Spleen (tissue), 11 donors: ENCODE data around the gene TMTC3. TPM values are rescaled to one million over a fixed set of nuclear protein-coding genes. Genes with fewer than 3 reads are reported as not detected.

ENCODE experiments used
- DNase-seq: peaks from one replicate; pipeline ENCODE4 v3.0.0-alpha.2; 2020
- H3K27ac ChIP-seq, 8 donors: fragments of 200-600 bp; sonication (generic) in 7 of 8; 1 replicate in 4 of 8; 2 replicates in 4 of 8; pipeline versions ENCODE4 v1.5.0 to v1.8.0; 2016 to 2021; ENCODE audit warnings: inconsistent platforms in 4 of 8, mild to moderate bottlenecking in 4 of 8, moderate library complexity in 1 of 8
- H3K27me3 ChIP-seq, 7 donors: fragments of 200-600 bp; sonication (generic) in 6 of 7; replicated peaks in 1 of 7; 1 replicate in 4 of 7; 2 replicates in 3 of 7; pipeline versions ENCODE4 v1.5.0 to v1.8.0; 2016 to 2021; ENCODE audit warnings: inconsistent platforms in 3 of 7, mild to moderate bottlenecking in 1 of 7
- H3K36me3 ChIP-seq, 6 donors: fragments of 200-600 bp; sonication (generic) in 5 of 6; 1 replicate in 4 of 6; 2 replicates in 2 of 6; pipeline versions ENCODE4 v1.5.0 to v1.8.0; 2016 to 2021; ENCODE audit warnings: inconsistent platforms in 2 of 6
- H3K4me1 ChIP-seq, 6 donors: fragments of 200-600 bp; sonication (generic) in 5 of 6; 1 replicate in 3 of 6; 2 replicates in 3 of 6; pipeline versions ENCODE4 v1.5.0 to v1.8.0; 2016 to 2021; ENCODE audit warnings: inconsistent platforms in 3 of 6
- H3K4me3 ChIP-seq, 8 donors: fragments of 200-600 bp; sonication (generic) in 7 of 8; 1 replicate in 4 of 8; 2 replicates in 4 of 8; pipeline versions ENCODE4 v1.5.0 to v1.8.0; 2016 to 2021; ENCODE audit warnings: inconsistent platforms in 4 of 8, mild to moderate bottlenecking in 4 of 8, moderate library complexity in 2 of 8
- H3K9me3 ChIP-seq, 8 donors: fragments of 200-600 bp; sonication (generic) in 7 of 8; 1 replicate in 4 of 8; 2 replicates in 4 of 8; pipeline versions ENCODE4 v1.5.0 to v1.8.0; 2016 to 2021; ENCODE audit warnings: inconsistent platforms in 4 of 8
- CTCF ChIP-seq, 11 experiments: fragments of 200-600 bp in 7 of 11; fragments of 450-650 bp in 4 of 11; sonication (generic) in 4 of 11; IDR thresholded peaks in 8 of 11; conservative IDR thresholded peaks in 3 of 11; 1 replicate in 7 of 11; 2 replicates in 4 of 11; pipeline versions ENCODE4 v1.4.0 to v1.8.0; 2016 to 2021; ENCODE audit warnings: antibody characterized with exemption in 11 of 11, inconsistent platforms in 4 of 11, mild to moderate bottlenecking in 1 of 11
- POLR2A ChIP-seq, 3 donors: fragments of 450-650 bp; IDR thresholded peaks; one replicate each; pipeline ENCODE4 v1.5.1; 2017; ENCODE audit warnings: antibody characterized with exemption in 3 of 3, mild to moderate bottlenecking in 1 of 3
- POLR2AphosphoS5 ChIP-seq, 3 donors: sonication (generic); formaldehyde crosslinking; IDR thresholded peaks; one replicate each; pipeline ENCODE4 v1.5.1; 2017; ENCODE audit warnings: antibody characterized with exemption in 3 of 3
- WGBS, 5 donors: extraction: QIAGEN DNeasy Blood & Tissue Kit in 3 of 5; methylation state at CpG; one replicate each; pipeline versions ENCODE4 v1.1.5 to v1.1.7; 2013 to 2018; 5-methylcytosine and 5-hydroxymethylcytosine counted together
- intact Hi-C: fragments of 100-400 bp; cut with DNase I; formaldehyde crosslinking; loops from one replicate; pipeline ENCODE4 v1.15.0; 2023; ENCODE audit warnings: low total_unique reads
- polyA plus RNA-seq, 3 donors: library from polyadenylated mRNA; stranded (reverse); fragments of 200-250 nt; gene quantifications; one replicate each; pipeline ENCODE4 v1.2.1, GENCODE V29; 2013
- total RNA-seq, 7 donors: library from RNA; depleted of rRNA in 3 of 7; stranded (reverse); fragments of >200 nt in 3 of 7; fragmentation: NEBNext Ultra II Directional in 4 of 7; extraction: Animal tissue kit (Norgen Biotek cat#: 25700) in 4 of 7; gene quantifications; one replicate each; pipeline versions ENCODE4 v1.1.0 to v1.2.1, GENCODE V29; 2016 to 2021
- donor health status: healthy with polysubstance abuse.
- donor health status: DM: no; HTN: no; CAD: no; lungs with moderate emphysema.
- donor health status: DM: no; HTN: no; CAD: no.
- donor health status: Bipolar disorder and iron deficiency.
- donor health status: healthy.
- donor health status: DM: no; HTN: no; CAD: no.
- donor health status: DM: yes; HTN: yes; CAD: no.

TMTC3 gene
- total and polyA plus RNA-seq, 10 donors = 1.5 to 14.5 (median 10.1) TPM

GRCh38 chr12:88188180-88188579, 46.1 kb downstream of the TMTC3 start:
- Histone ChIP-seq H3K36me3 (peaks cover 0 to 66% (median 12%) of the 10 kb centered on the region in 6 donors), H3K27ac (no peak overlapping the region), H3K9me3 (peaks cover 0 to 6% (median 0%) of the 10 kb centered on the region in 8 donors), H3K4me3 (no peak overlapping the region), H3K27me3 (no peaks in the 10 kb centered on the region), H3K4me1 (no peaks in the 10 kb centered on the region)
- intact Hi-C loops = no loop called here
- DNase-seq = no peak
- no peak for TF ChIP-seq CTCF (IDR thresholded peaks at IDR 0.05 in 8 of 11, conservative IDR thresholded peaks at IDR 0.05 in 3 of 11)
- no peak for TF ChIP-seq POLR2A (IDR thresholded peaks at IDR 0.05)
- no peak for TF ChIP-seq POLR2AphosphoS5 (IDR thresholded peaks at IDR 0.05)
- 90 to 97% (median 94%) methylated on average over 1 of the region's 1 CpG for WGBS, 5 donors

- Histone ChIP-seq H3K4me1 (no peaks in the 10 kb centered on the region), H3K27me3 (no peaks in the 10 kb centered on the region), H3K27ac (no peak overlapping the region), H3K9me3 (no peaks in the 10 kb centered on the region), H3K36me3 (peaks cover 0 to 71% (median 19%) of the 10 kb centered on the region in 6 donors), H3K4me3 (no peak overlapping the region)
- WGBS, 5 donors = 90 to 96% (median 94%) methylated on average over 2 of the region's 2 CpGs
- no peak for DNase-seq
- intact Hi-C loops = no loop called here
- TF ChIP-seq POLR2AphosphoS5 (IDR thresholded peaks at IDR 0.05) (no peak), POLR2A (IDR thresholded peaks at IDR 0.05) (no peak), CTCF (IDR thresholded peaks at IDR 0.05 in 8 of 11, conservative IDR thresholded peaks at IDR 0.05 in 3 of 11) (no peak)
Observed at GRCh38 chr12:88192426-88192825, 50.3 kb downstream of the TMTC3 start.

GRCh38 chr12:88194868-88195267, 52.8 kb downstream of the TMTC3 start:
- intact Hi-C loops = no loop called here
- no peak overlapping the region for H3K4me3 ChIP-seq
- H3K9me3 ChIP-seq = no peaks in the 10 kb centered on the region
- TF ChIP-seq POLR2AphosphoS5 (IDR thresholded peaks at IDR 0.05) (no peak), POLR2A (IDR thresholded peaks at IDR 0.05) (no peak), CTCF (IDR thresholded peaks at IDR 0.05 in 8 of 11, conservative IDR thresholded peaks at IDR 0.05 in 3 of 11) (no peak)
- no peak overlapping the region for H3K27ac ChIP-seq
- WGBS, 5 donors = 91 to 98% (median 95%) methylated on average over 3 of the region's 3 CpGs
- no peak for DNase-seq
- H3K36me3 ChIP-seq = peaks cover 0 to 62% (median 18%) of the 10 kb centered on the region in 6 donors
- no peaks in the 10 kb centered on the region for H3K27me3 ChIP-seq
- no peaks in the 10 kb centered on the region for H3K4me1 ChIP-seq

- no peak overlapping the region for H3K27ac ChIP-seq
- peaks cover 0 to 13% (median 8%) of the 10 kb centered on the region in 6 donors for H3K36me3 ChIP-seq
- DNase-seq = no peak
- intact Hi-C loops = no loop called here
- no peaks in the 10 kb centered on the region for H3K4me1 ChIP-seq
- peaks cover 0 to 12% (median 8%) of the 10 kb centered on the region in 8 donors for H3K9me3 ChIP-seq
- WGBS, 5 donors = 82 to 100% (median 96%) methylated on average over 2 of the region's 2 CpGs
- H3K27me3 ChIP-seq = no peaks in the 10 kb centered on the region
- TF ChIP-seq POLR2AphosphoS5 (IDR thresholded peaks at IDR 0.05) (no peak), CTCF (IDR thresholded peaks at IDR 0.05 in 8 of 11, conservative IDR thresholded peaks at IDR 0.05 in 3 of 11) (no peak), POLR2A (IDR thresholded peaks at IDR 0.05) (no peak)
- no peak overlapping the region for H3K4me3 ChIP-seq
Observed at GRCh38 chr12:88200029-88200428, 57.9 kb downstream of the TMTC3 start.
